D341Med (cell line): ENCODE results near the gene FAM180A.
"Not testable (repeated sequence)": the region's sequence is repeated elsewhere in the genome, so short reads cannot be mapped to it uniquely, and the experiment has no call there.

Experiments
- DNase-seq: peaks from one replicate; pipeline ENCODE4 v3.0.0; 2012; ENCODE audit warnings: low spot score

FAM180A gene

DNA sequence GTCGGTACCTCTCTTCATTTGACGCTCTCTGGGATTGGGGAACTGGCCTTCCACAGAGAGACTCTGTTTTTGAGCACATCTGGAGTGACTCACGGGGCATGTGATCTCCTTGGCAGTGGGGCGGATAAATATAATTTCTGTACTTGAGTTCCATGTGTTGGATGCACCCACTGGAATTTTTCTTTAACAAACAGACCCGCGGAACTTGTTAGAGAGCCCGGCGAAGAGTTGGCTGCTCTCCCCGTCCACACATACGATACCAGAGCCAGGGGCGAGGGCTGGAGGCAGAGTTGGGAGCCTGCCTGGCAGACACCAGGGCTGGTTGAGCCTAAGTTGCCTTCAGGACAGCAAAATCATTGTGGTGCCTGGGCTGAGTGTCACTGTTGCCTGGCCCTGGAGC lies at the start of gene FAM180A:
Gene FAM180A, minus strand, starts transcription at position 44 of the 400 bp plus-strand sequence. CDS start 233 bp downstream, outside the sequence.
- DNase-seq, result no peak

DNA sequence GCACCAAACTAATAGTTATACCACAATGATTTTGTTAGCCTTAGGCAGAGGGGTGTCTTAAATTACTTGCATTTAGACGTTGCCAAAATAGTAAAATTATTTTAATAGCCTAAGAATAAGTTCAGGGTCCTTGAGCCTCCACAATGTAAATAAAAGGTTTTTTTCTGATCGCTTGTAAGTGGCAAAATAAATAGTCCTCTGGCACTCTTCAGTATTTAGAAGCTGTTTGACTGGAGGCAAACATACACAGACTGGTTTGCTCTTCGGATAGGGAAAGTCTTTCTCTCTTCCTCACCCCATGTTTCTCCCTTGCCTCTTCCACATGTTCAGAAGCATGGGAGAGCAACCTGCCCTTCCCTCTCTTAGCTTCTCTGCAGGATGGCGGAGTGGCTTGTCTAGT lies 49.5 kb upstream of the FAM180A start:
- DNase-seq, result no peak

GRCh38 chr7:135795846-135796570 lies 47.4 kb upstream of the FAM180A start:
- DNase-seq, result no peak

- DNase-seq, result no peak
Observed at GRCh38 chr7:135793841-135794240, 45.2 kb upstream of the FAM180A start.

GRCh38 chr7:135792866-135793265 lies 44.3 kb upstream of the FAM180A start:
- DNase-seq, result no peak

DNA sequence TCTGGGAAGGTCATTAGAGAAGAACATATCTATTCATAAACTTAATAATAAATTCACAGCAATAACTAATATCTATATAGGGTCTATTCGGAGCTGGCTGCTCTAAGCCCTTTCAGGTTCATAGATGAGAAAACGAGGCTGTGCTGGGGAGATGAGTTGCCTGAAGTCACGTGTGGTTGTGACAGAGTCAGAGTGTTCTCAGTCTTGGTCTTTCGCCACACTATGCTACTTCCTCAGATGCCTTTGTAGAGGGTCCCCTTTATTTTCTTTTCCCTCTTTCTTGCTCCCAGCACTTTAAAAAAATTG lies 43.7 kb upstream of the FAM180A start:
- DNase-seq, result no peak

GRCh38 chr7:135791543-135792362 lies 43.1 kb upstream of the FAM180A start:
- DNase-seq, result no peak

- DNase-seq, result no peak
Observed at GRCh38 chr7:135790371-135790977, 41.9 kb upstream of the FAM180A start.

DNA sequence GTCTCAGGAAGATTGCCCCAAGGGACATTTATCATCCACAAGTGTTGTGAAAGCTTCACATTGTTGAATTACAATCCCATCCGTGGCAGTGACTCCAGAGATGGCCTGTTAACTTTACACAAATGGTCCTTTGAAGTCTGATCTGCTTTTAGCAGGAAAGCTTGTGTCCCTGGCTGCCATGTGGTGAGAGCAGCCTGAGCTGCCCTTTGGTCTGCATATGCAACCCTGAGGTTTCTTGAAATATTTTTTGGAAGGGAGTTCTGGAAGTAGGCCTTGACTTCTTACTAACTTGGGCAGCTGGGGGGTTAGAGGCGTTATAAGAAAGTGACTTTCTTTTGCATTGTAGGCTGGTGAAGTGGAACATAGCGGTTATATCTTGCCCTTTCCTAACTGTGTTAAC lies 41.3 kb upstream of the FAM180A start:
- DNase-seq, result no peak

DNA sequence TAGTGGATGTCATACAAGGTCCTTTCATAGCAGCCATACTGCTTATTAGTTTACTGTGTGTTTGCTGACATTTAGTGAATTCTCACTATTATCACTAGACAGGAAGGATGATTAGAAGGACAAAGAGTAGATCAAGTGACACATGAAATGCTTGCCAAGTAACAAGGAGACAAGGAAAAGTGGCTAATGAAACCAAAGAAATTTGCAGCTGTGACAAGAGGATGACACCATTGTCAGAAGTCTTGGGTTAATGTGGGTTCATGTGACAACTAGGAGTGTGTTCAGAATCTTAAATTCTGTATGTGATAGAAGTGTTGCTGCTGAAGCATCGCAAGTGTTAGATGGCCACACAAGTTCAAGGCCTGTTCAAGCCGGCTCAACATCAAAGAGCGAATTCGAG lies 40.8 kb upstream of the FAM180A start:
- DNase-seq, result no peak

GRCh38 chr7:135786911-135787310 lies 38.3 kb upstream of the FAM180A start:
- no peak for DNase-seq

GRCh38 chr7:135785065-135785464 lies 36.5 kb upstream of the FAM180A start:
- DNase-seq, result no peak

- DNase-seq, result no peak
Observed at GRCh38 chr7:135784013-135784412, 35.4 kb upstream of the FAM180A start.

- no peak for DNase-seq
Observed at GRCh38 chr7:135782801-135783200, 34.2 kb upstream of the FAM180A start.

DNA sequence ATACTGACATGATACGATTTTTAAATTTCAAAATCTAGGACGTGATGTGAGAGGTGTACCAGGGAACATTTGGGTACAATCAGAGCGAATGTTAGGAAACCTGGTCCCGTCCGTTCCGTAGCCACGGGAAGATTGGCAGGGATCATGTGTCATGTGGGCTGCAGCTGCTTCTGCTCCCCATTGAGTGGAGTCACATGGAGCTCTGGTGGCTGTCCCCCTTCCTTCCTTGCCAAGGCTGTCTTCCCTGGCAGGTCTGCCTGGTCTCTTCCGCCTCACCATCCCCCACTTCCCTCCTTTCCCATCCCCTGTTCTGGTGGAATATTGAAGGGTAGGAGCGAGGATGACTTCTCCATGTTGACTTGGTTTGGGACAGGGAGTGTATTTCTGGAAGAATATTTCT lies 33.8 kb upstream of the FAM180A start:
- DNase-seq, result no peak

DNA sequence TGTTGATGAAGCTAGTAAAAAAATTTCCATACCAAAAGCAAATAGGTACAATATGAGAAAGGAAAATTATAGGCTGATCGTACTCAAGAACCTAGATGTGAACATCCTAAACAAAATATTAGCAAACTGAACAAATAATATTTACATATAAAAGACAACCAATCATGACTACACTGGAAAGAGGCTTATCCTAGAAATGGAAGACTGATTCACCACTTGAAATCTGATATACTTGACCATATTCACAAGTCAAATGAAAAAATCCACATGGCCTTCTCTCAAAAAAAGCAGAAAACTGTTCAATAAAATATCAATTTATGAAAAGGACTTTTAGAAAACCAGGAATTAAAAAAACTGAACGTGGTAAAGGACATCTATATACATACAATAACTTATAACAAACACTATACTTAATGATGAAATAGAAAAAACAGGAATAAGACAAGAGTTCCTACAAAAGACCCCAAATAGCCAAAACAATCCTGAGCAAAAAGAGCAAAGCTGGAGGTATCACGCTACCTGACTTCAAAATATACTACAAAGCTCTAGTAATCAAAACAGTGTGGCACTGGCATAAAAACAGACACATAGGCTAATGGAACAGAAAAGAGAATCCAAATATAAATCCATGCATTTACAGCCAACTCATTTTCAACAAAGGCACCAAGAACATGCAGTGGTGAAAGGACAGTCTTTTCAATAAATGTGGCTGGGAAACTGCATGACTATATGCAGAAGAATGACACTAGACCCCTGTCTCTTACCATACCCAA lies 29.2 kb upstream of the FAM180A start:
- no peak for DNase-seq

DNA sequence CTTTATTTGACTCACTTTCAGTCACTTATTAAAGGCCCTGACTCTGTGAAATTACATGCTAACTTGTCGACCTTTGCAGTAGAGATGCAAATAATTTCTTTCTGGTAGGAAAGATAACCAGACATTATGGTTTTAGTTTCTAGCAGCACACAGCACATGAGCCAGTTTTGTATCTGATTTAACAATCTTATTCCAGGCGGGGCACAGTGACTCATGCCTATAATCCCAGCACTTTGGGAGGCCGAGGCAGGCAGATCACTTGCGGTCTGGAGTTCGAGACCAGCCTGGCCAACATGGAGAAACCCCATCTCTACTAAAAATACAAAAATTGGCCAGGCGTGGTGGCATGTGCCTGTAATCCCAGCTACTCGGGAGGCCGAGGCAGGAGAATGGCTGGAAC lies 27.3 kb upstream of the FAM180A start:
- not testable (repeated sequence) for DNase-seq

DNA sequence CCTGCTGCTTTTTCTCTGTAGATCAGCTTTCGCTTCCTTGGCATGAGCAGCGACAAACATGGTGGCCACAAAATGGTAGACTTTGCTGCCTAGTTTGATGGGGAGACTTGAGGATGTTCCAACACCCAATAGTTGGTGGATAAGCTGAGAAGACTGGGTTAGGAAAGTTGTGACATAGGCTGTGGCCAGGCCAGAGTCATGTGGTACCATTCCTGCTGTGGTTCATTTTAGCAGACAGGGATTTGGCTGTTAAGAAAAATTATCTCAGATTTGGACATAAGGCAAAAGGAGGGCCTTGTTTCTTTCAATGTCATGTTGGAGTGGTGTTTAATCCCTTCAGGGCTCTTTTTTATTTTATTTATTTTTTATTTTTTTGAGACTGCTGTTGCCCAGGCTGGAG lies 26.6 kb upstream of the FAM180A start:
- DNase-seq, result no peak

GRCh38 chr7:135774284-135774683 lies 25.7 kb upstream of the FAM180A start:
- no peak for DNase-seq

DNA sequence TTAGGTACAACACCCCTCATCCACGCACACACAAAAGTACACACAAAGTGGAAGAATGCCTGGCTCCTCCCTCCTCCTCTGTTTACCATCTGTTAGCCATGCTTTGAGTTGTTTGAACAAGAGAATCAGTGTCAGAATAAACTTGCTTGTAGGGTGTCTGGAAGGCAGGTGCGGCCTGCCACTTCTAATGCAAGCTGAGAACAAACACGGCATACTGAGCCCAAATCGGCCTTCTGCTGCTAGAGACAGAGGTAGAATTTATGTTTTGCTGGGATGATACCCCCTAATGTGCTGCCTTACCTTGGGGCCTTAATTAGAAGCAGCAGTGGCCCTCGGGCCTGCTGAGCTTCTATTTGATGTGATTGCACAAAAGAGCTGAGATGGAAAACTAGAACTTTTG lies 24.9 kb upstream of the FAM180A start:
- no peak for DNase-seq

- DNase-seq, result no peak
Observed at GRCh38 chr7:135772639-135773222, 24.1 kb upstream of the FAM180A start.
